DMS114 treated with DMSO at 0.1 percent for 48 hours (cell line): ENCODE measurements around the gene ALG1L2.
"Not testable (repeated sequence)": the region's sequence is repeated elsewhere in the genome, so short reads cannot be mapped to it uniquely, and the experiment has no call there.

ENCODE experiments used
- DNase-seq: peaks from one replicate; lab custom pipeline; 2025; ENCODE audit not compliant: unreplicated experiment; lab: John Stamatoyannopoulos, UW

Gene ALG1L2

GRCh38 chr3:130081351-130081881 is at the start of gene ALG1L2:
Gene ALG1L2, plus strand, starts transcription at chr3:130081831. Its CDS starts 186 bp downstream, at chr3:130082017.
- no peak for DNase-seq

- not testable (repeated sequence) for DNase-seq
Observed at GRCh38 chr3:130037126-130037815, 44.4 kb upstream of the ALG1L2 start.

- not testable (repeated sequence) for DNase-seq
Observed at GRCh38 chr3:130042736-130043135, 38.9 kb upstream of the ALG1L2 start.

GRCh38 chr3:130043658-130044057 is 38.0 kb upstream of the ALG1L2 start:
- not testable (repeated sequence) for DNase-seq

- DNase-seq = no peak
Observed at GRCh38 chr3:130044370-130044769, 37.3 kb upstream of the ALG1L2 start.

GRCh38 chr3:130048726-130049125 is 32.9 kb upstream of the ALG1L2 start:
- no peak for DNase-seq

GRCh38 chr3:130052366-130052765 is 29.3 kb upstream of the ALG1L2 start:
- DNase-seq = not testable (repeated sequence)

- DNase-seq = not testable (repeated sequence)
Observed at GRCh38 chr3:130052965-130053364, 28.7 kb upstream of the ALG1L2 start.

- DNase-seq = not testable (repeated sequence)
Observed at GRCh38 chr3:130057536-130058266, 23.9 kb upstream of the ALG1L2 start.

- not testable (repeated sequence) for DNase-seq
Observed at GRCh38 chr3:130058267-130058657, 23.4 kb upstream of the ALG1L2 start.

GRCh38 chr3:130058716-130059115 is 22.9 kb upstream of the ALG1L2 start:
- DNase-seq = not testable (repeated sequence)

- DNase-seq = not testable (repeated sequence)
Observed at GRCh38 chr3:130059162-130059561, 22.5 kb upstream of the ALG1L2 start.

- no peak for DNase-seq
Observed at GRCh38 chr3:130073582-130073981, 8.0 kb upstream of the ALG1L2 start.

- no peak for DNase-seq
Observed at GRCh38 chr3:130077636-130078035, 4.0 kb upstream of the ALG1L2 start.

GRCh38 chr3:130083363-130084090 is 1.9 kb downstream of the ALG1L2 start:
- not testable (repeated sequence) for DNase-seq

- no peak for DNase-seq
Observed at GRCh38 chr3:130084436-130084980, 2.9 kb downstream of the ALG1L2 start.

- no peak for DNase-seq
Observed at GRCh38 chr3:130085881-130086280, 4.2 kb downstream of the ALG1L2 start.

GRCh38 chr3:130086628-130087027 is 5.0 kb downstream of the ALG1L2 start:
- DNase-seq = not testable (repeated sequence)

GRCh38 chr3:130088061-130088460 is 6.4 kb downstream of the ALG1L2 start:
- no peak for DNase-seq

GRCh38 chr3:130090681-130091080 is 9.1 kb downstream of the ALG1L2 start:
- DNase-seq = not testable (repeated sequence)

GRCh38 chr3:130091958-130092357 is 10.3 kb downstream of the ALG1L2 start:
- DNase-seq = no peak
